ENCODE data around the gene PECR. TPM values are rescaled to one million over a fixed set of nuclear protein-coding genes. Genes with fewer than 3 reads are reported as not detected.

Gene PECR
- total RNA-seq, 1 experiment from 2014 or later, result 13.9 TPM

DNA sequence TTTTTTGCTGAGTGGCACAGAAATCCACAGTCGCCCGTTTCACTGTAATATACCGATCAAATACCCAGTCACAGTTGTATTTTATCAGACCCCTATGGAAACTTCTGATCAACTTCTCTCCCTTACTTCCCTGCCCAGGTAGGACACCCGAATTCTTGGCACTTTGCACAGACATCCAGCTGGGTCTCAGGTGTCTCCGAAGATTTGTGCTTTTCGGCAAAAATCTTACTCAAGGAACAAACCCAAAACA, 68.9 kb downstream of the PECR start (continued):
- TF ChIP-seq, protein P1, sequence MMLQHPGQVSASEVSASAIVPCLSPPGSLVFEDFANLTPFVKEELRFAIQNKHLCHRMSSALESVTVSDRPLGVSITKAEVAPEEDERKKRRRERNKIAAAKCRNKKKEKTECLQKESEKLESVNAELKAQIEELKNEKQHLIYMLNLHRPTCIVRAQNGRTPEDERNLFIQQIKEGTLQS (CRISPR knock-in tag; conservative IDR thresholded peaks at IDR 0.05), result no peak
- TF ChIP-seq NR3C1 (CRISPR knock-in tag; conservative IDR thresholded peaks at IDR 0.05; ENCODE audit: low read depth) (no peak), E2F1 (CRISPR knock-in tag; IDR thresholded peaks at IDR 0.05) (no peak), CBFB (CRISPR knock-in tag; IDR thresholded peaks at IDR 0.05; ENCODE audit: low read depth) (no peak), KAT7 (CRISPR knock-in tag; IDR thresholded peaks at IDR 0.05; ENCODE audit: borderline replicate concordance) (no peak)
- TF ChIP-seq, protein P2, sequence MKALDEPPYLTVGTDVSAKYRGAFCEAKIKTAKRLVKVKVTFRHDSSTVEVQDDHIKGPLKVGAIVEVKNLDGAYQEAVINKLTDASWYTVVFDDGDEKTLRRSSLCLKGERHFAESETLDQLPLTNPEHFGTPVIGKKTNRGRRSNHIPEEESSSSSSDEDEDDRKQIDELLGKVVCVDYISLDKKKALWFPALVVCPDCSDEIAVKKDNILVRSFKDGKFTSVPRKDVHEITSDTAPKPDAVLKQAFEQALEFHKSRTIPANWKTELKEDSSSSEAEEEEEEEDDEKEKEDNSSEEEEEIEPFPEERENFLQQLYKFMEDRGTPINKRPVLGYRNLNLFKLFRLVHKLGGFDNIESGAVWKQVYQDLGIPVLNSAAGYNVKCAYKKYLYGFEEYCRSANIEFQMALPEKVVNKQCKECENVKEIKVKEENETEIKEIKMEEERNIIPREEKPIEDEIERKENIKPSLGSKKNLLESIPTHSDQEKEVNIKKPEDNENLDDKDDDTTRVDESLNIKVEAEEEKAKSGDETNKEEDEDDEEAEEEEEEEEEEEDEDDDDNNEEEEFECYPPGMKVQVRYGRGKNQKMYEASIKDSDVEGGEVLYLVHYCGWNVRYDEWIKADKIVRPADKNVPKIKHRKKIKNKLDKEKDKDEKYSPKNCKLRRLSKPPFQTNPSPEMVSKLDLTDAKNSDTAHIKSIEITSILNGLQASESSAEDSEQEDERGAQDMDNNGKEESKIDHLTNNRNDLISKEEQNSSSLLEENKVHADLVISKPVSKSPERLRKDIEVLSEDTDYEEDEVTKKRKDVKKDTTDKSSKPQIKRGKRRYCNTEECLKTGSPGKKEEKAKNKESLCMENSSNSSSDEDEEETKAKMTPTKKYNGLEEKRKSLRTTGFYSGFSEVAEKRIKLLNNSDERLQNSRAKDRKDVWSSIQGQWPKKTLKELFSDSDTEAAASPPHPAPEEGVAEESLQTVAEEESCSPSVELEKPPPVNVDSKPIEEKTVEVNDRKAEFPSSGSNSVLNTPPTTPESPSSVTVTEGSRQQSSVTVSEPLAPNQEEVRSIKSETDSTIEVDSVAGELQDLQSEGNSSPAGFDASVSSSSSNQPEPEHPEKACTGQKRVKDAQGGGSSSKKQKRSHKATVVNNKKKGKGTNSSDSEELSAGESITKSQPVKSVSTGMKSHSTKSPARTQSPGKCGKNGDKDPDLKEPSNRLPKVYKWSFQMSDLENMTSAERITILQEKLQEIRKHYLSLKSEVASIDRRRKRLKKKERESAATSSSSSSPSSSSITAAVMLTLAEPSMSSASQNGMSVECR (CRISPR knock-in tag; IDR thresholded peaks at IDR 0.05; ENCODE audit: borderline replicate concordance), result no peak

DNA sequence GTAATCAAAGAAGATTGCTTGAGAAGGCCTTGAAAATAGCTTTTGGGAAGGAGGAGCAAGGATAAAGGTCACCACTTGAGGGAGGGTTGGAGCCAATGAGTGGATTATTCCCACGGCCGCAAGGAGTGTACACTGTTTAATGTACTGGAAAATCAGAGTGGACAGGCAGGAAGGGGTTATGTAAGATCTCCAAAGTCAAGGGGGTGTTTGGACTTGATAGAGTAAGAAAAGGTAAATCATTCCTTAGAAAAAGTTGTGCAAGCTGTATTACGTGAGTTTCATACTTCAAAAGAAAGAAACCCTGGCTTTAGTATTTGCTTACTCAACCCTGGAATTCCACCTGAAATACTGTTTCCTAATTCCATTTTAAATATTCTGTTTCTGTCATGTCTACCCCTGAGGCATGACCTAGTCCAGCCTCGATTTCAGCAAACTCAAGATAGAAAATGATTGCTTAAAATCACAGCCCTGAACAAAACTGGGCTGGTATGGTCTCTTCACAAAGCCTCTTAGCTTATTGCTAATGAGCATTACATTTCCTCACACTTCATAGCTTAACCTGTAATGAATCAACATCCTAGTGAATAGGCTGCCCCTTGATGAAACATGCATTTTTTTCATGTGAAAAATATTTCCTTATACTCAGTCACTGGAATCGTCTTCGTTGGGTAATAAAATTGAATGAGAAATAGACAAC, 69.3 kb downstream of the PECR start:
- Mint-ChIP-seq H3K4me3 (peak overlapping the region; percentile 97), H3K4me1 (peaks cover 27% of the 10 kb centered on the region), H3K36me3 (peaks cover 4% of the 10 kb centered on the region), H3K27ac (no peak overlapping the region), H3K9me3 (no peaks in the 10 kb centered on the region; the same call in 1 of the 2 replicates), H3K27me3 (ENCODE audit: low read depth) (no peaks in the 10 kb centered on the region; the same call in 1 of the 2 replicates)
- CTCF ChIA-PET, result interaction anchor here (0.6 to 1.9 kb wide), 5 partner anchors 9 to 62 kb away, joined by 3 to 5 read pairs (median 4); no protein-coding TSS in a partner anchor
- DNase-seq (ENCODE audit: low spot score) (no peak), ATAC-seq (no peak)
- POLR2A ChIA-PET, result interaction anchor here (0.5 kb wide), 1 partner anchor 42 kb away, joined by 5 read pairs; no protein-coding TSS in a partner anchor
- TF ChIP-seq, protein P3, sequence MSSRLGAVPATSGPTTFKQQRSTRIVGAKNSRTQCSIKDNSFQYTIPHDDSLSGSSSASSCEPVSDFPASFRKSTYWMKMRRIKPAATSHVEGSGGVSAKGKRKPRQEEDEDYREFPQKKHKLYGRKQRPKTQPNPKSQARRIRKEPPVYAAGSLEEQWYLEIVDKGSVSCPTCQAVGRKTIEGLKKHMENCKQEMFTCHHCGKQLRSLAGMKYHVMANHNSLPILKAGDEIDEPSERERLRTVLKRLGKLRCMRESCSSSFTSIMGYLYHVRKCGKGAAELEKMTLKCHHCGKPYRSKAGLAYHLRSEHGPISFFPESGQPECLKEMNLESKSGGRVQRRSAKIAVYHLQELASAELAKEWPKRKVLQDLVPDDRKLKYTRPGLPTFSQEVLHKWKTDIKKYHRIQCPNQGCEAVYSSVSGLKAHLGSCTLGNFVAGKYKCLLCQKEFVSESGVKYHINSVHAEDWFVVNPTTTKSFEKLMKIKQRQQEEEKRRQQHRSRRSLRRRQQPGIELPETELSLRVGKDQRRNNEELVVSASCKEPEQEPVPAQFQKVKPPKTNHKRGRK (CRISPR knock-in tag; IDR thresholded peaks at IDR 0.05; ENCODE audit: borderline replicate concordance), result no peak
- TF ChIP-seq, protein P4, sequence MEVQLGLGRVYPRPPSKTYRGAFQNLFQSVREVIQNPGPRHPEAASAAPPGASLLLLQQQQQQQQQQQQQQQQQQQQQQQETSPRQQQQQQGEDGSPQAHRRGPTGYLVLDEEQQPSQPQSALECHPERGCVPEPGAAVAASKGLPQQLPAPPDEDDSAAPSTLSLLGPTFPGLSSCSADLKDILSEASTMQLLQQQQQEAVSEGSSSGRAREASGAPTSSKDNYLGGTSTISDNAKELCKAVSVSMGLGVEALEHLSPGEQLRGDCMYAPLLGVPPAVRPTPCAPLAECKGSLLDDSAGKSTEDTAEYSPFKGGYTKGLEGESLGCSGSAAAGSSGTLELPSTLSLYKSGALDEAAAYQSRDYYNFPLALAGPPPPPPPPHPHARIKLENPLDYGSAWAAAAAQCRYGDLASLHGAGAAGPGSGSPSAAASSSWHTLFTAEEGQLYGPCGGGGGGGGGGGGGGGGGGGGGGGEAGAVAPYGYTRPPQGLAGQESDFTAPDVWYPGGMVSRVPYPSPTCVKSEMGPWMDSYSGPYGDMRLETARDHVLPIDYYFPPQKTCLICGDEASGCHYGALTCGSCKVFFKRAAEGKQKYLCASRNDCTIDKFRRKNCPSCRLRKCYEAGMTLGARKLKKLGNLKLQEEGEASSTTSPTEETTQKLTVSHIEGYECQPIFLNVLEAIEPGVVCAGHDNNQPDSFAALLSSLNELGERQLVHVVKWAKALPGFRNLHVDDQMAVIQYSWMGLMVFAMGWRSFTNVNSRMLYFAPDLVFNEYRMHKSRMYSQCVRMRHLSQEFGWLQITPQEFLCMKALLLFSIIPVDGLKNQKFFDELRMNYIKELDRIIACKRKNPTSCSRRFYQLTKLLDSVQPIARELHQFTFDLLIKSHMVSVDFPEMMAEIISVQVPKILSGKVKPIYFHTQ (CRISPR knock-in tag; IDR thresholded peaks at IDR 0.05), result no peak
- TF ChIP-seq ESRRA (CRISPR knock-in tag; IDR thresholded peaks at IDR 0.05; ENCODE audit: borderline replicate concordance), result no peak
- no peak for TF ChIP-seq HMGXB4 (CRISPR knock-in tag; IDR thresholded peaks at IDR 0.05)
- no peak for TF ChIP-seq SMAD4 (CRISPR knock-in tag; IDR thresholded peaks at IDR 0.05)
- no peak for TF ChIP-seq NFATC4 (CRISPR knock-in tag; IDR thresholded peaks at IDR 0.05)
- no peak for TF ChIP-seq ZNF121 (CRISPR knock-in tag; IDR thresholded peaks at IDR 0.05)
- no peak for TF ChIP-seq ZNF671 (CRISPR knock-in tag; IDR thresholded peaks at IDR 0.05)
- TF ChIP-seq ZNF416 (CRISPR knock-in tag; IDR thresholded peaks at IDR 0.05), result no peak
- TF ChIP-seq, protein P1 (CRISPR knock-in tag; conservative IDR thresholded peaks at IDR 0.05), result no peak
- TF ChIP-seq ZNF263 (CRISPR knock-in tag; IDR thresholded peaks at IDR 0.05; ENCODE audit: low read depth), result no peak
- TF ChIP-seq CTCF (IDR thresholded peaks at IDR 0.05), result no peak
- TF ChIP-seq ZMAT4 (CRISPR knock-in tag; IDR thresholded peaks at IDR 0.05), result no peak
- TF ChIP-seq GTF2I (CRISPR knock-in tag; conservative IDR thresholded peaks at IDR 0.05), result no peak
- no peak for TF ChIP-seq ZNF232 (CRISPR knock-in tag; IDR thresholded peaks at IDR 0.05)
